SK-N-SH (cell line): ENCODE data around the gene RARG. TPM values are rescaled to one million over a fixed set of nuclear protein-coding genes. Genes with fewer than 3 reads are reported as not detected.

Experiments
- CTCF ChIA-PET: fragments of 300-600, 350-600 bp; formaldehyde crosslinking; extraction: SDS; loops from one replicate; lab custom pipeline; 2021; lab: Yijun Ruan, JAX
- POLR2A ChIA-PET: fragments of 350-600 bp; sonication (Branson Sonifier 250); formaldehyde crosslinking; extraction: SDS; loops from one replicate; lab custom pipeline; 2020; ENCODE audit warnings: antibody characterized with exemption, inconsistent platforms; lab: Yijun Ruan, JAX
- DNase-seq: peaks from one replicate; pipeline ENCODE4 v3.0.0; 2012
- H2AFZ ChIP-seq: fragments of 200-600 bp; sonication (generic); 2 replicates; pipeline ENCODE4 v1.8.1; 2016; ENCODE audit warnings: antibody characterized with exemption, mild to moderate bottlenecking, low read depth
- H3F3A ChIP-seq: fragments of 200-600 bp; sonication (generic); replicated peaks from 2 replicates; pipeline ENCODE3; 2016; ENCODE audit warnings: antibody characterized with exemption, mild to moderate bottlenecking; ENCODE audit not compliant: insufficient read depth
- H3K27ac ChIP-seq, 2 experiments: fragments of 200-500 bp in 1 of 2; fragments of 200-600 bp in 1 of 2; sonication (Bioruptor generic) in 1 of 2; sonication (generic), shearing (Covaris generic) in 1 of 2; 2 replicates each; pipeline versions ENCODE4 v1.5.1 to v1.6.1; 2014 to 2016; ENCODE audit warnings: low read depth in 2 of 2, inconsistent platforms in 1 of 2, low read length in 1 of 2, mild to moderate bottlenecking in 1 of 2, mixed read lengths in 1 of 2
- H3K27me3 ChIP-seq: fragments of 200-600 bp; sonication (generic), shearing (Covaris generic); 2 replicates; pipeline ENCODE4 v1.6.1; 2016; ENCODE audit warnings: mixed run types; ENCODE audit not compliant: insufficient read depth
- H3K36me3 ChIP-seq, 2 experiments: fragments of 200-500 bp in 1 of 2; fragments of 200-600 bp in 1 of 2; sonication (Bioruptor generic) in 1 of 2; sonication (generic) in 1 of 2; replicated peaks in 1 of 2; 2 replicates each; pipeline versions ENCODE3 to v1.5.1; 2014 to 2016; ENCODE audit warnings: low read length in 1 of 2, mild to moderate bottlenecking in 1 of 2; ENCODE audit not compliant: insufficient read depth in 2 of 2, control insufficient read depth in 1 of 2
- H3K4me1 ChIP-seq, 2 experiments: fragments of 200-500 bp in 1 of 2; fragments of 200-600 bp in 1 of 2; sonication (Bioruptor generic) in 1 of 2; sonication (generic), shearing (Covaris generic) in 1 of 2; 2 replicates each; pipeline versions ENCODE4 v1.5.1 to v1.6.1; 2014 to 2016; ENCODE audit warnings: low read depth in 1 of 2, low read length in 1 of 2, mixed run types in 1 of 2; ENCODE audit not compliant: insufficient read depth in 2 of 2, control insufficient read depth in 1 of 2
- H3K4me2 ChIP-seq: fragments of 200-600 bp; sonication (generic), shearing (Covaris generic); 2 replicates; pipeline ENCODE4 v1.6.1; 2017; ENCODE audit warnings: mixed run types
- H3K4me3 ChIP-seq, 2 experiments: fragments of 200-500 bp in 1 of 2; fragments of 200-600 bp in 1 of 2; sonication (Bioruptor generic) in 1 of 2; sonication (generic), shearing (Covaris generic) in 1 of 2; 2 replicates each; pipeline versions ENCODE4 v1.5.1 to v1.8.1; 2014 to 2016; ENCODE audit warnings: low read depth in 2 of 2, inconsistent platforms in 1 of 2, low read length in 1 of 2, mild to moderate bottlenecking in 1 of 2, mixed read lengths in 1 of 2, moderate library complexity in 1 of 2
- H3K79me2 ChIP-seq: fragments of 200-600 bp; sonication (generic); 2 replicates; pipeline ENCODE4 v1.8.1; 2017; ENCODE audit warnings: mild to moderate bottlenecking; ENCODE audit not compliant: insufficient read depth
- H3K9ac ChIP-seq: fragments of 200-600 bp; sonication (generic); 2 replicates; pipeline ENCODE4 v1.6.1; 2017; ENCODE audit warnings: mixed run types
- H3K9me2 ChIP-seq: fragments of 200-600 bp; sonication (generic); 2 replicates; pipeline ENCODE4 v1.6.1; 2017; ENCODE audit warnings: mixed run types
- H3K9me3 ChIP-seq: fragments of 200-600 bp; sonication (generic); 2 replicates; pipeline ENCODE4 v1.6.1; 2017; ENCODE audit warnings: mixed run types, mild to moderate bottlenecking, moderate library complexity
- H4K20me1 ChIP-seq: fragments of 200-600 bp; sonication (generic); 2 replicates; pipeline ENCODE4 v1.6.1; 2017; ENCODE audit warnings: mild to moderate bottlenecking, mixed run types; ENCODE audit not compliant: insufficient read depth
- FOSL2 ChIP-seq: IDR thresholded peaks from 2 replicates; pipeline ENCODE4 v1.4.0; 2012; ENCODE audit warnings: low read depth, mild to moderate bottlenecking, moderate library complexity, borderline replicate concordance
- GABPA ChIP-seq: IDR thresholded peaks from 2 replicates; pipeline ENCODE4 v1.4.0; 2012; ENCODE audit warnings: low read depth, mild to moderate bottlenecking
- GATA2 ChIP-seq: sonication (generic); formaldehyde crosslinking; IDR thresholded peaks from 2 replicates; pipeline ENCODE4 v1.5.0; 2020; ENCODE audit warnings: mild to moderate bottlenecking, missing genetic modification reagents
- JUND ChIP-seq: IDR thresholded peaks from 2 replicates; pipeline ENCODE4 v1.4.0; 2012
- REST ChIP-seq: IDR thresholded peaks from 2 replicates; pipeline ENCODE4 v1.6.1; 2012; ENCODE audit warnings: mild to moderate bottlenecking, low read depth, low read length, moderate library complexity
- YY1 ChIP-seq: IDR thresholded peaks from 2 replicates; pipeline ENCODE4 v1.4.0; 2012; ENCODE audit warnings: low read depth, mild to moderate bottlenecking
- WGBS: methylation state at CpG from one replicate; pipeline ENCODE4 v1.1.6; 2017; ENCODE audit warnings: low lambda C conversion rate; 5-methylcytosine and 5-hydroxymethylcytosine counted together
- polyA plus RNA-seq, 3 experiments: library from polyadenylated mRNA; depleted of rRNA; stranded (reverse); fragments of >200 nt; gene quantifications; 2 replicates each; pipeline ENCODE4 v1.2.3, GENCODE V29; 2012

The RARG gene
- polyA plus RNA-seq, 1 of the 3 experiments (the other 2 are of a cell fraction), result 36.6 TPM

- Histone ChIP-seq H3K36me3 (no peaks in the 10 kb centered on the region), H4K20me1 (no peaks in the 10 kb centered on the region), H3K4me3 (no peak overlapping the region), H3K27me3 (no peaks in the 10 kb centered on the region), H3K27ac (no peak overlapping the region; a peak in 1 of 4 replicates), H3K79me2 (no peaks in the 10 kb centered on the region; the same call in 1 of the 2 replicates), H2AFZ (no peak overlapping the region), H3K4me2 (no peak overlapping the region), H3F3A (peaks cover 13% of the 10 kb centered on the region)
- POLR2A ChIA-PET, result no interaction called here
- no peak for DNase-seq
- 80% methylated on average over 8 of the region's 9 CpGs for WGBS
- no peak for TF ChIP-seq GATA2 (CRISPR knock-in tag)
- TF ChIP-seq YY1, result no peak
- TF ChIP-seq, all 33 proteins: peak for 0
- H3K9ac ChIP-seq, result no peak overlapping the region
- no peaks in the 10 kb centered on the region for H3K9me2 ChIP-seq
- H3K9me3 ChIP-seq, result no peaks in the 10 kb centered on the region
- peaks cover 32 to 42% of the 10 kb centered on the region in 2 experiments; a peak in 3 of 4 replicates for H3K4me1 ChIP-seq
- CTCF ChIA-PET, result interaction anchor here (0.8 to 2.7 kb wide), 4 partner anchors 16 to 188 kb away, joined by 3 to 9 read pairs (median 6); partner anchors contain the start of gene ESPL1
These were observed 3.9 kb upstream of the RARG start for GRCh38 chr12:53235742-53236442.

GRCh38 chr12:53235164-53235563 is 3.2 kb upstream of the RARG start:
- no peaks in the 10 kb centered on the region for H3K9me2 ChIP-seq
- no peaks in the 10 kb centered on the region for H4K20me1 ChIP-seq
- H3F3A ChIP-seq, result peaks cover 13% of the 10 kb centered on the region
- H3K9me3 ChIP-seq, result no peaks in the 10 kb centered on the region
- H3K4me2 ChIP-seq, result no peak overlapping the region
- POLR2A ChIA-PET, result interaction anchor here (1.5 kb wide), 1 partner anchor 9 kb away, joined by 8 read pairs; no protein-coding TSS in a partner anchor
- no peak overlapping the region for H3K4me3 ChIP-seq
- peaks cover 4% of the 10 kb centered on the region; the same call in 1 of the 2 replicates for H3K79me2 ChIP-seq
- H3K27me3 ChIP-seq, result no peaks in the 10 kb centered on the region
- H2AFZ ChIP-seq, result no peak overlapping the region
- H3K4me1 ChIP-seq, result peaks cover 33 to 48% of the 10 kb centered on the region in 2 experiments; a peak in 3 of 4 replicates
- no peak overlapping the region; a peak in 1 of 4 replicates for H3K27ac ChIP-seq
- DNase-seq, result no peak
- no peaks in the 10 kb centered on the region for H3K36me3 ChIP-seq
- CTCF ChIA-PET, result interaction anchor here (1.2 to 4.5 kb wide), 4 partner anchors 15 to 23 kb away, joined by 3 to 19 read pairs (median 7); no protein-coding TSS in a partner anchor
- H3K9ac ChIP-seq, result no peak overlapping the region
- TF ChIP-seq REST, result no peak
- TF ChIP-seq FOSL2, result no peak
- TF ChIP-seq JUND, result no peak
- no peak for TF ChIP-seq GABPA
- TF ChIP-seq, all 33 proteins: peak for 0
- WGBS, result 76% methylated on average over 3 of the region's 3 CpGs
